GM18520 (cell line): ENCODE data around the gene ADH7.
A peak's percentile ranks its signal among the peaks of the same experiment; 100 is the strongest.

Experiments used
- ATAC-seq: cut with Tn5 transposase; IDR thresholded peaks from one replicate; pipeline ENCODE4 v1.9.1; 2021; ENCODE audit not compliant: unreplicated experiment

Gene ADH7

DNA sequence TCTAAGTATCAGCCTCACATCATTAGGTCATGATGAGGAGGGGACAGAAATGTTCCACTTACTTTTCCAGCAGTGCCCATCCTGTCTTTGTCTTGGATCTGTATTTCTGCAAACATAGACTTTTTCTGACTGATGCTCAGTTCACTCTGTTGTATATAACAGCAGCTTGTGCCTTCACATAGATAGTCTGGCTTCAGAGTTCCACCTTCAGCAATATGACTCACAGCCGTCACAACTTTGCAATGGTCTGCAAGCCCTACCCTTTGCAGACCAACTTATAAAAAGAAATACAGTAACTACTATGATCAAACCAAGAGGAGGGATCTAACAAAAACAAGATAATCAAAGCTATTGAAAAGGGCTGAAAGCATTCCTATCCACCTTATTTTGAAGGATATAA, at the start of gene ADH7:
Gene ADH7, minus strand, starts transcription at position 189 of the 400 bp plus-strand sequence. Its CDS starts 109 bp downstream, at position 80.
- ATAC-seq, result no peak

DNA sequence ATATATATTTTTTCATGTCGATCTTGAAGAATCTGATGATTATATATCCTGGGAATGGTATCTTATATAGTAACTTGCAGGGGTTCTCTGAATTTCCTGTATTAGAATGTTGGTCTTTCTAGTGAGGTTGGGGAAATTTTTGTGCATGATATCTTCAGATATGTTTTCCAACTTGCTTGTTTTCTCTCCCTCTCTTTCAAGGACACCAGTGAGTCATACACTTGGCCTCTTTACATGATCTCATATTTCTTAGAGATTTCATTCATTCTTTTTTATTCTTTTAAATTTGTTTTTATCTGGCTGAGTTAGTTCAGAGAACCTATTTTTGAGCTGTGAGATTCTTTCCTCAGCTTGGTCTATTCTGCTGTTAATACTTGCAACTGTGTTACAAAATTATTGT, 48.5 kb upstream of the ADH7 start:
- ATAC-seq, result no peak

DNA sequence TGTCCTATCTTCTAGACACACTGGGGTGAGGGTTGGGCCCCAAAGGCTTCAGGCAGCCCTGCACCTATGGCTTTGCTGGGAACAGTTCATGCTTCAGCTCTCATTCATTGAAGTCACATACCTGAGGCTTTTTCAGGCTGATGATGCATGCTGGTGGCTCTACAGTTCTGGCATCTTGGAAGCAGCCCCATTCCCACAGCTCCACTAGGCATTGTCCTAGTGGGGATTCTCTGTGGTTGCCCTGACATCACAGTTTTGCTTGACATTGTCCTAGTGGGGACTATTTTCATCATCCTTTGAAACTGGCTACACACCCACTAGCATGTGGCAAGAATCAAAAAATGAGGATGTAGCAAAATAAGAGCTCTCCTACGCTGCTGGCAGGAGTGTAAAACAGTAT, 38.0 kb upstream of the ADH7 start:
- ATAC-seq, result no peak

DNA sequence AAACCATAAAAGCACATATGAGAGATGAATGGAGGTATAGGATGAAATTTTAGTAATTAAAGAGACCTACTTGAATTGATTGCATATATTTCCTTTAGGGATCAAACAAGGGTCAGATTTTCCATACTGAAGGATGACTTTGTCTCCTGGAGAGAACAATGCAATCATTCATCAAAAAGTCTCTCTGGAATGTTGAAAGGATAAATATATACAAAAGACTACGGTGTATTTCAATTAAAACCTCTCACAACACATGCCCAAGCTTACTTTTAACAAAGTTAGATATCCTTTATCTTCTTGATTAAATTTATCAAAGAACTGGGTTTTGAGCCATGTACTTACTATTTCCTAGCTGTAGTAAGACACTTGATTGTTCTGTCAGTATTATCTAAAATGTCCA, 36.8 kb upstream of the ADH7 start:
- no peak for ATAC-seq

DNA sequence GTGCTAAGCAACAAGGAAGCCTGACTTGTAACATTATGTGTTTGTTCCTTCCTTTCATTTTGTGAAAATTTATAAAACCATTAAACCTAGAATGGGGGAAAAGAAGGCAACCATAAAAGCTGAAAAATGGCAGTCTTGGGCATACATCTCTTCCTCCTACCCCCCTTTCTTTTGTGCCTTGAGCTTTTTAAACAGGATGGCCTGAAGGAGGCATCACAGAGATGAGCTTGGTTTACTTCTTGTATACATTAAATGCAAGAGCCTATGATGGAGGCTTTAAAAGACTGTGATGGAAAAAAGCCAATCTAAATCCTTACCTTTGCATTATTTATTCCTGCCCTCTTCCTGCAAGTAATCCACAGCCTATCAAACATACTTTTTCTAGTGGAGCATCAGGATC, 36.2 kb upstream of the ADH7 start:
- no peak for ATAC-seq

DNA sequence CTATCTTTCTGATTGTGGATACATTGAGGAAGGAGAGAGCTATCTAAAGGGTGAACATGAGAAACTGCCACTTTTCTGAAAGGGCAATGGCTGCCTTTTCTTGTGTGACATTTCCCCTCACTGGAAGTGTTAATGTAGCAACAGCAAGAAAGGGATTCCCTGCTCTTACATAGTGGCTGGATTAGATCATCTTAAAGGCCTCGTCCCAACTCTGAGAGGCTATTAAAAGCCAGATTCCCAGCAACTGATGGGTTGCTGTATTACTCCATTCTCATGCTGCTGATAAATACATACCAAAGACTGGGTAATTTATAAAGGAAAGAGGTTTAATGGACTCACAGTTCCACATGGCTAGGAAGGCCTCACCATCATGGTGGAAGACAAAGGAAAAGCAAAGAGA, 33.7 kb upstream of the ADH7 start:
- ATAC-seq, result no peak

DNA sequence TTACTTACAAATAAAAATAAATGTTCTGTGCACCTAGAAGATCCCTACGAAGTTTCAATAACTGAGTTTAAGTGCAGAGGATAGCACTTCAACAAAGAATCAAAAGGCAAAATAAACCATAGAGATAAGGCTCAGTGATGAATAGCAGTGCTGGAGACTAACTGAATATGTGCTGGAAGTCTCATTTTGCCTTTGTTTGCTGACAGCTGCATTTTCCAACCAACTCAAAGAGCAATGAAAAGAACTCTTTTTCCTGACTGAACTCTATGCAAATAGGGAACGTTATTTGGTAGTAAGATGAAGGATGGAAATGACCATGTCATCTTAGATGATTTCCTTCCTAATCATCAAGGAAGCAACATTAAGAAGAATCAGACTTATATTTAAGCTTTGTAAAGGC, 32.7 kb upstream of the ADH7 start:
- no peak for ATAC-seq

DNA sequence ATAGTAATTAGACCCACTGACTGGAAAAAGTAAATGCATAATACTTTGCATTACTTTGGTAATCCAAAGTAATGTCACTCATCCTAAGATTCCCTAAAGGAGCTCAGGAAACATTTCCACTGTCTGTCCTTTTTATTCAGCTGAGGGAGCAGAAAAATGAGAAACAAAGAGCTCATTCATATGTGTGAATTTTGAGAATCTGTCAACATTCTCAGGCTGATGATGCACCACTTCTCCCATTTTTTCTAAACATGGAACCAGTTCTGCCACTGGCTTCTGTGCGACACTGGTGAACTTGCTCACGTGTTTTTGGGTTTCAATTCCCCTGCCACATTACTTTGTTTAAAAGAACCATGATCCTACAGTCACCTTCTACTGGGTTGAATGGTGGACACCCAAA, 28.4 kb upstream of the ADH7 start:
- no peak for ATAC-seq

DNA sequence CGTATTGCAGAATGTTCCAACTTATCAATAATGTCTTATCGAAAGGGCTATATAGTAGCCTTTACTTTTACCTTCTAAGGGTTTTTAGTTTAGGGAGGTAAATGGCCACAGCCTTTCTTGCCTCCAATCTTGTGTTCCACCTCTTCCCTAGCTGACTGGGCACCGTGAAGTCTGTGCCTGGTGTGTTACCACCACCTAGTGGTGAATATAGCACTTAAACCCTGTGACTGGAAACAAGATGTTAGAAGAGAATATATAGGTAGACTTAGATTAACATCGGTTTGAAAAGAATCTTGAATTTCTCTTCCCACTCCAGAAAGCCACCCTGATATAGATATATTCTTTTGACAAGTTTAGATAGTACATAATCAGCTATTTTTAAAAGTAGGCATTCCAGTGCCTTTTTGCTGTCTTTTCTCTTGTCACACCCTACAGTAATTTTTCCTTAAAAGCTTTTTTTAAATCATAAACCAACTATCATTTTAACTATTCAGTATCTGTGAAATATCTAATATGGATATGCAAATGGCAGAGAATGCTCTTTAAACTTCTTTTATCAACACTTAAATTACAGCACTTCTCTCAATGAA, 27.8 kb upstream of the ADH7 start:
- peak; percentile 86 for ATAC-seq

DNA sequence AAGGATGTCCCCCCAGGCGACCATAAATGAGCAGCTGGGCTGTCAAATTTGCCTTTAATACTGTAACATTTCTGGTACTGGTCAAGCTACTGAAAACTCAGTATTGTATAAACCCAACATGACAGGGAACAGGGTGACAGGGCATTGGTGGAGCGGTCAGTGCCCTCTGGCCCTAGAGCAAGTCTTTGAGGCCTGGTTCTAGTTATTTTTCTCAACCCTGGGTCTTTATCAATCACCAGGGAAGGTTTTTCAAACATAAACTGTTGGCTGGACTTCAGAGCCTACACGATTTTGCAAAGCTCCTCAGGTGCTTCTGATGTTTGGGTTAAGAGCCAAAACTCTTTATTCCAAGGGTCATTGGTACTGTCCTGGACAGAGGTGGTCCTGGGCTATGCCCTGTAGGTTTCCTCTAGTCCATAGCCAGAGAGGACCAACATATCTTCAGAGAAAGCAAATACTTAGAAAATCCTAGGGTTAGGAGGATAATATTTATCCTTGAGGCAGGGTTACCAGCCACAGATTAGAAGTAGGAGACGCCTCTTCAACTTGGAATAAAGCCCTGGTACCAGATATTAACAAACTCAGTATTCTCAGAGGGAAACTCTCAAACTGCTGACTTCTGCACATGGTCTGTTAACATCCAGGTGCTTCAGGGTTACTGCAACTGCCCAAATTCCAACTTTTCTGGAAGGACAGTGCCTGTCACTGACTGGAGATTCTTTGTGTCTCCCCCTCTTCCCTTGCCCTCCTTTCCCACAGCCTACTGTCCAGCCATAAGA, 26.7 kb upstream of the ADH7 start:
- no peak for ATAC-seq

DNA sequence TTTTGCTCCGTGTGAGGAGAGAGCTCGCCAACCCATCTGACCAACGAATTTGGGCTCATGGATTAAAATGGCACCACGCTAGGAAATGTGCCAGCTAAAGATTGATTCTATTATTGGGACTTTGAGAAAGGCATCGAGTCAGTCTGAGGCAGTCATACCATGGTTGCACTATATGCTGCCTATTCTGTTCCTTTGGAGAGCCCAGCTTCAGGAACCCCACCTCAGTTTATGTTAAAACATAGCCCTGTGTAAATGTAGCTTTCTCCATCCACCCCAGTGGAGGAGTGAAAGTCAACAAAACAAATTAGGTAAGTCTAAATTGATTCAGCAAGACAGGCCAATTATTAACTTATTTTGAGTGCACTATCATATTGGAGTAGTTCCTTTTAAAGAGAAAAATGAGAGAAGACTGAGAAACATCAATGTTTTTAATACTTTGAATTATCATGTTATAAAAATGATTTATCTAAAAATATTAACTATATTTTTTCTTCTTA, 24.5 kb upstream of the ADH7 start:
- ATAC-seq, result no peak

DNA sequence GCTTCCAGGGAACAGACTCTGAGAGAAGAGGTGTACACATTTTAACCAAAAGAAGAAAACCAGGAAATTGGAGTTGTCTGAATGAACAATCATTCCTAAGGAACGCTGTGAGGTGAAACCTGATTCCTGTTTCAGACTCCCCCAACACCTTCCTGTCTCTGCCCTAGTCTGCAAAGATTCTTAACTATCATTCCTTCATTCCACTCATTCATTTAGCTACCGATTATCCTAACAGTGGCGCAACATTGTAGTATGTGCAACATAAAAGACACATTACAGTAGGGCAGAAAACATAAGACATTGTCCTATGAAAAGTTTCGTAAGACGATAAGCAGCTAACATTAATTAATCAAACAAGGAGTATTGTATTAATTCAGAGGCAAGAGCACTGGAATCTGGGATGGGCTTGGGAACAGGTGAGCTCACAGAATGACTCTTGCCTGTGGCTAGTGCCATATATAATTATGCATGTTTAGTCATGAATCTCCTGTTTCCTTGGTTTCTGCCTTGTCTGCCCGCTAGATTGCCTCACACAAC, 23.8 kb upstream of the ADH7 start:
- ATAC-seq, result no peak

DNA sequence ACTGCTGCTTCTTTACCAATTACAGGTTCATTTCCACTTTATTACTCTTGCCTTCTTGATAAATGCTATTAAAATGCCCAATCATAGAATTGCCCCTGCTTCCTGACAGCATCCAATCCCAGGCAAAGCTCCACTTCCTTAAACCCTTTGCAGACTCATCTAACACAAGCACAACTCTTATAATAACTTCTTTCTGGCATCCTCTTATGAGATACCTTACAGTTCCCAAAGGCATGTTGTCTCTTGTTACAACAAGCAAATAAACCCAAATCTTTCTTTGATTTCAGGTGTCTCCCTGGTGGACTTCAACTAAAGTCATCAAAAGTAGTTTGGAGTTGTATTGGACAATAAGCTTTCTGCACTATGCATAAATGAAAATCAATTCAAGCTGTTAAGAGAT, 22.5 kb upstream of the ADH7 start:
- no peak for ATAC-seq

DNA sequence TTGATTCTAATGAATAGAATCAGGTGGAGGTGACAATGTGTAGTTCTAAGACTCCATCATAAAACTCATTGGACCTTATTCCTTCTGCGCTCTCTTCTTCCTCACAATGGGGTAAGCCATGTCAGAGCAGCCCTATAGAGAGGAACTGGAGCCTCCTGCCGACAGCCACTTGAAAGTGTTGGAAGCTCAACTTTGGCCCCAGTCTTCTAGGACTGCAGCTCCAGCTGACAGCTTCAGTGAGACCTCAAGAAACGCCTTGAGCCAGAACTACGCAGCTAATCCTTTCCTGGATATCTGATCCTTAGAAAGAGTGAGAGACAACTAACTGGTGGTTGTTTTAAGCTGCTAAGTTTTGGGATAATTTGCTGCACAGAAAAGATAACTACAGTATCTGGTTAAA, 22.1 kb upstream of the ADH7 start:
- no peak for ATAC-seq

DNA sequence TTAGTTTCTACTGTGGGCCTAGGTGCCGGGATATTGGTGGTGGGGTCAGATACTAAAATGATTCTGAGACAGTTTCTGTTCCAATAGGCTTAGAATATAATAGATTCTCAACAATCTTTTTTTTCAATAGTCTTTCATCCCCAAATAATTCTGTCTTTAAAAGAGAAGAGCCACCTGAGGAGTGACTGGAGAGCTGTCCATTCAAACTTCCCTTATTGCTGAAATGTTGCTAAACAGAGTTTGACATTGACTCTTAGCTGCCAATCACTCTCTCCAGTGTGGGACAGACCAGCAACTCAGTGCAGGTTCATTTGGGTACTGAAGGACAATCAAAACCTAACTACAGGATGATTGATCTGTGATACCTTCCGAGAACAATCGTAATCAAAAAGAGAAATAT, 12.4 kb upstream of the ADH7 start:
- ATAC-seq, result peak; percentile 11

DNA sequence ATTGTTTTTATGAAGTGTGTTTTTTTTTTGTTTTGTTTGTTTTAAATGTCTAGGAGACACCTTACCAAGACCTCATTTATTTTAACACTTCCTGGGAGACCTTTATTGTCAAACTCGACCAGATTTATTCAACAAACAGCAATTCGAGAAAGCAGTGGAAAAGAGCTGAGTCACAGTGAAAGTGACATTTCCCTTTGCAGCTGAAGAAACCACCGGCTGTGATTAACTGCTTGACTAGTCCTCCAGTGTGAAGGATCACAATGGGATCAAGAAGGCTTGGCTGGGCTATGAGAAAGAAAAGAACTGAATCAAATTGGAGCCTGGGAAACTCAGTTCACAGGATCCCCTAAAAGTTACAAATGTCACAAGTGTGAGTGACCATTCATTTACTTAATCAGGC, 11.9 kb upstream of the ADH7 start:
- peak; percentile 70 for ATAC-seq

DNA sequence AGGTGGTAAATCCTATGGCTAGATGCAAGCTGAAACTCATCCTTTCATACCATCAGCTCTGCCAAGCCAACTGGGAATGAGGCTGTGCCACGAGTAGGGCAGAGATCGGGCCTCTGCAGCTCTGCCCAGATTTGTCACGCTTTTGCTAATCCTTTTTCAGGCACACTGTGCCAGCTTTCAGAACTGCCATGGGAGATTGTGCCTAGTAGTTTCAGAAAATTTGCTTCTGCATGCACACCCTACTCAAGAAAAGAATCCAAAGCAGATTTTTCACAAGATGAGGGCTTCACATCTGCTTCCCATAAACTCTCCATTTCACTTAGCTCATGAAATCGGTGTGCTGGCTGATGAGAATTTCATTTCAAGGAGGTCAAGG, 3.3 kb upstream of the ADH7 start:
- no peak for ATAC-seq

DNA sequence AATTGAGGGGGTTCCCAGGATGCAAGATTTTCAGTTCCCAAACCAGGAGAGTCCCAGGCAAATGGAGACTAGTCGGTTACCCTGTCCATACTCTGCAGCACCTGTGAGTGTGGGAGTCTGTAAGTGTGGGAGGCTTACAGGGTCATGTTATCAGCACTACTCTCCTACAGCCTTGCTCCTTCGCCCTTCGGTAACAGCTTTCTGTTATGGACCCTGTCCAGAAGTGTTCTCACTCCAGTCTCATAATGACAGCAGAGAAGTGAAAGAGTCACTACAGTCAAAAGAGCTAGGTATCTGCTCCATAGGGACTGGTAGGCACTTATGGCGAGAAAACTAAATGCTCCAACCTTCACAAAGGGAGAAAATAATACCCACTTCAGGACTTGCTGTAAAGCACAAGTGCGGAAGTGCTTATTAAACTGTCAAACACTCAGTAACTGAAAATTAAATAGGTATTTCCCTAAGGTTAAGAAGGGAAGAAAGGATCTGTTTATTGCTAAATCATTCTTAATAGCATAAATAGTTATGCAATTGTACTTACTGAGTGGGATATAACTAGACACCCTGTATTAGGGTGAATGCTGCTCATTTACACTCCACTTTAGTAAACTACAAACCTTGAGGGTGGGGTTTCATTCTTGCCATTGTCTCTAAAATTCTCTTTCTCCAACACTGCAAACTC, 2.7 kb upstream of the ADH7 start:
- ATAC-seq, result no peak

DNA sequence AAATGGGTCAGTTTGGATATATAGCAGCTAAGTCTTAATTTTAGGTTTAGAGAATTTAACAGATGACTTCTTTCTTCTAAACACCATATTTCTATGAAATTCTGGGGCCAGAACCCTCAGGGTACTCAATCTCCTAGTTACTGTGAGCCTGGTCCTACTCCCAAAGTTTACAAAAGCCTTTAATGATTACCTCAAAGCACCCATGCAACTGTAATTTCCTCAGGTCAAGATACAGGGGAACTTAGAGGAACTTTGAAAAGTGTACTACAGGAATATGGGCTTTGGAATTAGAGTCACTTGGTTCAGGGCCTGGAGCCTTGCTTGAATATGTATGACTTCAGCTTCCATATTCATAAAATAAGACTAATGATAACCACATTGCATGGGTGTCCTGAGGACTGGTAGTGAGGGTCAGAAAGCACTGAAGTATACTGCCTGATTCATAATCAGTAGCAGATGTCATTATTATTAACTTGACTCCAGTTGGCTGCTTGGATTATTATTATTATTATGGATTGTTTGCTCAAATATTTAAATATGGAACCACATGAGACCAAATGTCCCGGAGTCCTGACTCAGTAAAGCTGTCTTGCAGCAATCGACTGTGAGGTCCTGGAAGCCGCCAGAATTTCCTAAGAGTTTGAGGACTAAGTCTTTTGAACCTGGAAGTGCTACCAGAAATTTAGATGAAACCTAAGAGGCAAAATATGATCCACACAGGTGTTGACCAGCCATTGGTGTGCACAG, 2.0 kb upstream of the ADH7 start:
- no peak for ATAC-seq

DNA sequence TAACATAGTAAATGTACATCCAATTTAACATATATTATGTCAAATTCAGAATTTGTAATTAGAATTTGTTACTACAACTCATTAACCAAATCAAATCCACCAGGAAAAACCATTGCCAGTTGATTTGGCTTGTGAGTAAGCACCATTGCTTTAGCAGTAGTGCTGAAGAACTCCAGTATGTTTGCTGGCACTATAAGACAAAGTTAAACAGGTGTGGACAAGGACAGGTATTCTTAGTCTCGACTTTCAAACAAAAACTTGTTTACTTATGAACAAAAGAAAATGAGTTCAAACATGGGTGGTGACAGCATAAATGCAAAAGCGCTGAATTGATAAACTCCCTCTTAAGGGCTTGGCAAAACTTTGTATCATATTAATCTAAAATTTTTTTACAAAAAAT, 1.3 kb upstream of the ADH7 start:
- no peak for ATAC-seq

DNA sequence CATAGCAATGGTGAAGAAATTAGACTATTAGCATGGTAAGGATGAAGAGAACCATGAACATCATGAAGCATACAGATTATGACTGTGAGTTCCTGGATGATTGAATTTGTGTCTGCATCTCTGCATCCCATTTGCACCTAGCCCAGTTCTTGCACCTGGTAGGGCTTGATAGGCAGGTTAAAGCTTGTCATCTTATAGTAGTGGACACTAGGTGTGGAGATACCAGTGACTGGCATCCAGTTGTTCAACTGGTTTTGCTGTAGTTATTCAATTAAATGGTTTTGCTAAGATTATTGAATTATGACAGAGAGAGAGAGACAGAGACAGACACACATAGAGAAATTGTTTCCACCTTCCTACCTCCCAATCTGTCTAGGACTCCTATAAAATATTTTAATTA, 5.0 kb downstream of the ADH7 start:
- no peak for ATAC-seq
